ENCODE results near the gene NEGR1.

- TF ChIP-seq CTCF (IDR thresholded peaks at IDR 0.05) (no peak), POLR2A (IDR thresholded peaks at IDR 0.05) (no peak)
Measured at GRCh38 chr1:72166426-72166825, 115.9 kb downstream of the NEGR1 start.

Measured in testis (tissue), 2 donors.